Measurements from ENCODE around the gene TAPT1. TPM values are rescaled to one million over a fixed set of nuclear protein-coding genes. Genes with fewer than 3 reads are reported as not detected.

TAPT1 gene
- total RNA-seq, 1 donor from 2014 or later: 46.1 TPM

DNA sequence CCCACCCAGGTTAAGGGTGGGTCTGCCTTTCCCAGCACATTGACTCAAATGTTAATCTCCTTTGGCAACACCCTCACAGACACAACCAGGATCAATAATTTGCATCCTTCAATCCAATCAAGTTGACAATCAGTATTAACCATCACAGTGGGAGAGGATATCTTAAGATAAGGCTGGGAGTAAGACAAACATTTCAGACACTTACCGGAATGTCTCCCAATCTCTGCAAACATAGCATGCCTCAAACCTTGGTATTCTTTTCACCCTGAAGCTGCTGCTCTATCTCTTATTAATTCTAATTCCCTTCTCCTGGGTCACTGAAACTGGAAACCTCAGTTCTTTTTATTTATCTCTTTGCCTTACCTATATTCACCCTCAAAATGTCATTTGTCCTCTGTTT is 19.0 kb upstream of the TAPT1 start:
- DNase-seq: no peak

DNA sequence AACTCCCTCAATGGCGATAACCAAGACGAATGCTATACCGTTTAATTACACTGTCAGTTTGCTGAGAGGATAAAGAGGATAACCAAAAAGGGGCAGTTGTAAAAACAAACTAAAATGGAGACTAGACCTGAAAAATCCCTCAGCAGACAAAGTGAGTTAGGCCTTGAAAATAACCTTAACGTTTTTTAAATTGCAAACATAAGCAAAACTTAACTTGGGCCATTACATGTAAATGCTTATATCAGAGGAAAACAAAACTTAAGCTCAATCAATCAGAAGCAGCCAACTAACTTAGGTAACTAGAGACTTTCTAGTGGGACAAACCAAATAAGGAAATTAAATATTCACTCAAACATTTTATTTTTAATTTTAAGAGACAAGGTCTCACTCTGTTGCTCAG is 17.0 kb upstream of the TAPT1 start:
- DNase-seq: no peak

DNA sequence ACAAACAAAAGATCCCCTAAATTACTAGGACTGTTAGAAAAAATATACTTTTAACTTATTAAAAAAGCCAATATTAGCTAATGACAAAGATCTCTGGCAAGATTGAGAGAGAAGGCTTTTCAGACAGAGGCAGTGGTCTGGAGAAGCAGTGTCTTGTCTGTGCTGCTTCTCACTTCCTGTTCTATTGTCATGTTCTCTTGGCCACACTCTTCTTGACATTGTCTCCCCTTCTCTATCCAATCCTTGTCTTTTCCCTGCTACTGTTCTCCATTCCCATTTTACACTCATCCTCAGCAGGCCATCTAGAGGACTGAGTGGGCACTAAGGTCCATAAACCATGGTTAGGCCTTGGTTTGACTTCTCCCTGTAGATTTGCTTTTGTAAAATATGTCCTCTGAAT is 14.0 kb upstream of the TAPT1 start:
- no peak for DNase-seq

DNA sequence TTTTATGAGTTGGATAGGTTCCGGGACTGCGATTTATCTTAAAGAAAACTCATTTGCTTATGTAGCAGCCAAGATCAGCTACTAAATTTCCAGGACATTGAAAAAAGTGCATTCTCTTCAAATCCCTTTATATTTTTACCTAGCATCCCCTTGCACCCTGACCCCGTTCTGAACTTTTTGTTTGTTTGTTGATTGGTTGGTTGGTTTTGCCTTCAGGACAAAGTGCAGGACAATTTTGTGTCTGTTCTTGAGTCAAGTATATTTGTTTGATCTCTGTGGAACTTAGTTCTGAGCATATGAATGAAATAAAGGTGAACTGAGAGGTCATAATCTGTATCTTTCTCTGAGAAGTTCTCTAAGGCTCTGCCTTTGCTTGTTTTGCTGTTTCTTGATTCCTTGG is 12.8 kb upstream of the TAPT1 start:
- no peak for DNase-seq

DNA sequence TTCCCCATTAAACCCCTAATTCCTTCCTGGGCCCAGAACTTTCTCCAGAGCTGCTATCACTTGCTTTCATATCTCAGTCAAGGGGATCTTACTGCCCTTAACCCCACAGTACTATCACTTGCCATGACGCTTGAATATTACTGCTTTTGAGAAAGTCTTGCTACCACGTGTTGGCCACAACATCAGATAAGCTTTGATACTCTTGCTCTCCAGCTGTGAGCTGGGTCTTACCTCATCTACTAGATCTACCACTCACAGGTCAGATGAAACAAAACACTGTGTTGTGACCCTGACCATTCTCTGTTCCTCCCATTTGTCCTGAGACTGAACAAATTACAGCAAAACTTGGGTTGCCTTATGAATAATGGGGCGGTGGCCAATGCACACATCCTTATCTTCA is 12.1 kb upstream of the TAPT1 start:
- DNase-seq: no peak

DNA sequence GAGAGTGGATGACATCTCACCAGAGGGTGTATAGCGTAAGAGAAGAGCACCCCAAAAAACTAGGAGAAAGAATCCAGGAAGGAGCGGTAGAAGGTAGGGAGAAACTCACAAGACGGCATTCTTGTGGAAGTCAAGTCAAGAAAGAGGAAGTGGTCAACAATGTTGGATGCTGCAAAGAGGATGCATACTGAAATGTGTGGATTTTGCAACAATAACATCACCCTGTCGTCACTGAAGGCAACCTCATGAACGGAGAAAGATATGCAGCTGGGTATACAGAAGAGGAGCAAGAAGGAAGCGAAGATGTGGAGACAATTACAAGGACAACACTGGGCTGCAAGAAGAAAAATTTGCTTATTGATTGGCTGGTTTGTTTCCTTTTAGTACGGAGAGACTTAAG is 11.4 kb upstream of the TAPT1 start:
- no peak for DNase-seq

DNA sequence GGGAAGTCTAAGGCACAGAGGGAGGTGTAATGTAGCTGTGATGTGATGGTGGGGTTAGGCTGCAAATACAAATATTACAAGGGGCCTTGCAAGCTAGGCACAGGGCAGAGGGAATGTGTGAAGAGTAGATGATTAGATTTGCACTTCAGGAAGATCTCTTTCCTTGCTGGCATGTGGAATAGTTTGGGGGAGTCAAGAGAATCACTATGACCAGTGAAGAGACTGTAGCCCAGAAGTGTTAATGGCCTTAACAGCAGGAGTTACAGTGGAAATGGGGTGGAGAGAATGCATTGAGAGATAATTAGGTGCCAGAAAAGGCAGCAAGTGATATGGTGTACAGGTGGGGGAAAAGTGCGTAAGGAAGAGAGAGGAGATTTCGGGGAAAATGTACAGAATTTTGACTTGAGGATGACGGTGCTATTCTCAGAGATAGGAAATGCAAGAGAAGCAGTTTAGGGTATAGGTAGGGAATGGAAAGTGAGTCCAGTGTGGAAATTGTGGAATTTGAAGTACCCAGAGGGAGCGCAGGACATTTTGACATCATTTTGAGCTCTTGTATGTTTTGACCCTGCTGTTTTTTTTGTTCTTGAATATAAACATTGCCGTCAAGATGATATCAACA is 10.2 kb upstream of the TAPT1 start:
- no peak for DNase-seq

DNA sequence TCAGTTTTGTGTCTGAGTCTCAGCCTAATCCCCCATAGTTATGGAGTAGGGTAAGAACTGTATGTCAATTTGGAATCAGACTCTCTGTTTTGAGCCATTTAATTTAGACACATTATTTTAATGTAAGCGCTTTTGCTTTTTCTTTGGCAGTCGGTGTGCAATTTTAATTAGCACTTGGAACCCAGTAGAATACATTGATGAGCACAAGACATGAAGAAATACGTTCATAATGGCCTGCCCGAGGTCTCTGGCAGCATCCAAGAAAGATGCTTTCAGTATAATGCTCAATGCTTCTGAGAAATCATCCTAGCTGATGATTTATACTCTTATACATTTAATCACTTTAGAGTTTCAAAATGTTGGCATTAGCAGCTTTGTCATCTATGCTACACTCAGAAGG is 8.9 kb upstream of the TAPT1 start:
- DNase-seq: no peak

DNA sequence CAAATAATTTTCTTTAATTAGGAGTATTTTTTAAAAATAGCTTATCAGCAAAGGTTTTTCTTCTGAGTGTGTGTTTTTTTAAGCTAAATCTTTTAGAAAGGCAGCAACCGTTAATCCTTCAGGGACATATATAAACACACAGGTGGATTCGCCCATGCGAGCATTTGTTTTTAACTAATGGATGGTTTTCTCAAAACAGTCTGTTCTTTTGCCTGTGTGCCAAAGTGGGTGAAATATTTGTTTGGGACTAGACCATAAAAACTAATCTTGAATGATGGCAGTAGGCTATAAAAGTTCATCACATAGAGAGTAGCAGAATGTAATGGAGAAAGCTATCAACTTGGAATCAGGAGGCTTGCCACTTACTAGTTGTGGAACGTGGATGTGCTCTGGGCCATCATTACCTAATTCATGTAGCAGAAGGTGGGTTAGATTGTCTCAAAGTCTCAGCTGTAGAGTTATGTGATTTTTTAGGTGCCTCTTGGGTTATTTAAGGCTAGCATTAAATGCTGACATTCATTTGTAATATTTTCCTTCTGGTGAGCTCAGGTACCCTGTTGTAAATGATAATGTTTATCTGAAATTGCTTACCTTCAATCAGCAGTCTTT is 7.4 kb upstream of the TAPT1 start:
- no peak for DNase-seq

DNA sequence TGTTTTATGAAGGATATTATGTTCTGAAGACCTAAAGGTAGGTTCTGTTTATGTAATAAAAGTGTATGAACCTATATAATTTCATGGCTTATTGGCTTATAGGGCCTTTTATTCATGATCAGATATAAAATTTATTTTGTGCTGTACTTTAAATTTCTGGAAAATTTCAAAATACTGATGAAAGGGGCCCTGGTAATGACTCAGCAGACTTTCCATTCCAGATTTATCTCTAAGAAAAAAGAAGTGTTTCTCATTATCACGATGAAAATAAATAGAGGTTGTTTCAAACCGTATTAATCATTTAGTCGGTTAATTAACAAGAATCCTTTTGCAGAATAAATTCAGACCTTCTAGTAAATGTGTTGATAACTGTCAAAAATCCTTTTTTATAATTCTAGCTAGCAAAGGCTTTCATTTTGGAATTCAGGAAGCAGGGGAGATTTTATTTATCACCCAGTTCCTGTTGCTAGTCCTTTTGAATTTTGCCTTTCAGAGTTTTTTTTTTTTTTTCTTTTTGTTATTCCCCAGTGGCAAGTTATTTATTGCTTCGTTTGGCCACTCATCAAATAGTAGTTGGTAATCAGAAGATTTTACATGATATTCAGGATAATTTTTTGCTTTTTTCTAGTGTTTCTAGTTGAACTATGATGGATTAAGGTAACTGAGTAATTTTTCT is 5.4 kb upstream of the TAPT1 start:
- no peak for DNase-seq

DNA sequence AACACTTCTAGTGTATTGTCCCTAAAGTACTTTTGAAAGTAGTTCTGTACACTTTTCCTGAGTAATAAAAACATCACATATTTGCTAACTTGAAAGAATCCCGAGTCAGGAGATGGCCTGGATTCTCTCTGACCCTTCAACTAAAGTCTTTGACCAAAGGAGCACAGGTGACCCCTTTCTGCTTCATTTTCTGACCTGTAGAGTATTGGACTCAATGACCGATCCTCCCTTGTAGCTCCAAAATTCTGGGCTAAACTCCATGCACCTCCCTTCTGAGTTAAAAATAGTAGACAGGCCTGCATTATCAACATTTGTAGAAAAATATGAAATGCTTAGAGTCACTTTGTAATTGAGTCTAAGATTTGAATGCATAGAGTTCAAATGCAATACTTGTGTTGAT is 4.0 kb upstream of the TAPT1 start:
- no peak for DNase-seq

DNA sequence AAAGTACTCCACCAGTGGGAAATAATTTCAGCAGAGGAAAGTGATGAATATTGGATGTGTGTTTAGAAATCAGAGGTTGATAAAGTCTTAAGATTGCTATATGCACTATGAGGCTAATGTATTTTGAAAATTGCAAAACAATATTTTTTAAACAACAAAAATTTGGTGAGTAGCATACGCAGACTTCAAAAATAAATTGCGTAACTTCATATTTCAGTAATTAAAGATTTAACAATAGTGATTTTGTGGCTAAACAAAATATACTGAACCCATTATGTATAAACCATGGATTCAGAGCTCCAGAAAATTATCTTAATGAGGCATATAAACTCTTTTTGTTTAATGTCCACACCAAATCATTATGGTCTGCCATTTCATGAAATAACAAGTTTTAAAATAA is 3.3 kb upstream of the TAPT1 start:
- no peak for DNase-seq

DNA sequence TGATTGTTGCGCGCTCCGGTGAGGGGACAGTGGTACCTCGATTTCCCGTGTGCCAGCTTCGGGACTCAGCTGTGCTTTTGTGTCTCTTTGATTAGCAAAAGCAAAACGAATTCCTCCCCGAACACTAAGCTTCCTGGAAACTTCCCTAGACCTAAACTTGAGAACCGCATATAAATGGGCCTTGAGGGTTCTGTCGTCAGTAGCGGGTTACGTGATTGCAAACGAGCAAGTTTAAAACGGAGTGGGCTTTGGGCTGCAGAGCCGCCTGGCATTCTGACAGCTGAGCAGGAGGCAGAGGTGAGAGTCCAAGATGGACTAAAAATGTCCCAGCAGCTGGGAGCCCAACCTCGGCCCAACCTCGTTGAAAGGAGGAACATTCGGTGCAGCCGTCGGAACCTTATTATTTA is 1.2 kb upstream of the TAPT1 start:
- DNase-seq: peak; percentile 72

DNA sequence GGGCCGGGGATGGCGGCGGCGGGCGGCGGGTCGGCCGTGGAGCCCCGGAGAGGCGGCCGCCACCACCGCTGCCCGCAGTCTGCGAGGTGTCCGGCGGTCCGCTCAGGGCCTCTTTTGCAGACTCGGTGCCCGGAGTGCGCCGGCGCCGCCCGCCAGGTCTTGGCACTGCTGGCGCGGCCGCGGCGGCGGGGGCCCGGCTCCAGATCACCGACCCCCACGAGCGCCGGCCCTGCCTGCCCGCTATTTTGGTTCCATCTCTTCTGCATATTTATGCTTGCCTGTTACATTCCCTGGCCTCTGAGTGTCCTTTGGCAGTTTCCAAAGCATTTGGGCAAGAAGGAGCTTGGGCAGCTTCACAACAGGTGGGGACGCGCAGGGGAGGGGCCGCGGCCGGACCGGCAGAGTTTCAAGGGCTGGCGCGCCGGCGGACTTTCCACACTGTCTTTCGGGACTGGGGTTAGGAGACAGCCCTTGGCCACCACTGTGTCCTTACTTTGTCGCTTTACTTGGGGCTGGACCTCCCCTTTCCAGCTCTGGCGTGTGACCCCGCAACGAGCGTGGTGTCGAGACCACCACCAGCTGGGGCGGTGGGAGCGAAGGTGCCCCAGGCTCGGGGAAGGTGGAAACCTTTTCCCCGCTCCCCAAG is 668 bp upstream of the TAPT1 start:
- peak; percentile 81 for DNase-seq

DNA sequence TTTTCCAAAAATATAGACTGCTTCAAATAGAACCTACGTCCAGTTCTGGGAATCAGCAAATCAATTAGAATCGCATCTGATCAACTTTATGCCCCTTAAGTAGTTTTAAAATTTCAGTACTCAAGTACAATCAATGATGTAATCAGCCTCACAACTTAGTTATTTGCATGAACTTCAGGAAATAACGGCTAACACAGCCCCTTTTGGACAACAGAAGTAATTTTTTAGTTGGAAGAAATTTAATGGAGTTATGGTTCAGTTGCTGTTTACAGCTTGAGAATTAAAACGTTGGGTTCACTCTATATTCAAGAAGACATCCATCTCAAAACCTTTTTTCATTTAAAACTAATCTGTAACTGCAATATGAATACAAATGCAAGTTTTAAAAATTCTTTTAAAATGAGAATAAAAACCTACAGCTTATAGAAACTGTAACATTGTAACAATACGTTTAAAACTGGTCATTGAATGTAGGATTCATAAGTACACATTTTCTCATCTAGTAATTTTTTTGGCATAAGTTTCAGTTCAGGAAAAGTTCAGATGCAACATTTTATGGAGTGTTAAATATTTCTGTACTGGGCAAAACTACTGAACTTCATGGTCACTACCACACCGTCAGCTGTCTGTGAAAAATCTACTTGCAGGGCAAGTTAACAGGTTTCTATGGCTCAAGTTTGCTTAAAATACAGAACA is 956 bp downstream of the TAPT1 start:
- DNase-seq: peak; percentile 54

DNA sequence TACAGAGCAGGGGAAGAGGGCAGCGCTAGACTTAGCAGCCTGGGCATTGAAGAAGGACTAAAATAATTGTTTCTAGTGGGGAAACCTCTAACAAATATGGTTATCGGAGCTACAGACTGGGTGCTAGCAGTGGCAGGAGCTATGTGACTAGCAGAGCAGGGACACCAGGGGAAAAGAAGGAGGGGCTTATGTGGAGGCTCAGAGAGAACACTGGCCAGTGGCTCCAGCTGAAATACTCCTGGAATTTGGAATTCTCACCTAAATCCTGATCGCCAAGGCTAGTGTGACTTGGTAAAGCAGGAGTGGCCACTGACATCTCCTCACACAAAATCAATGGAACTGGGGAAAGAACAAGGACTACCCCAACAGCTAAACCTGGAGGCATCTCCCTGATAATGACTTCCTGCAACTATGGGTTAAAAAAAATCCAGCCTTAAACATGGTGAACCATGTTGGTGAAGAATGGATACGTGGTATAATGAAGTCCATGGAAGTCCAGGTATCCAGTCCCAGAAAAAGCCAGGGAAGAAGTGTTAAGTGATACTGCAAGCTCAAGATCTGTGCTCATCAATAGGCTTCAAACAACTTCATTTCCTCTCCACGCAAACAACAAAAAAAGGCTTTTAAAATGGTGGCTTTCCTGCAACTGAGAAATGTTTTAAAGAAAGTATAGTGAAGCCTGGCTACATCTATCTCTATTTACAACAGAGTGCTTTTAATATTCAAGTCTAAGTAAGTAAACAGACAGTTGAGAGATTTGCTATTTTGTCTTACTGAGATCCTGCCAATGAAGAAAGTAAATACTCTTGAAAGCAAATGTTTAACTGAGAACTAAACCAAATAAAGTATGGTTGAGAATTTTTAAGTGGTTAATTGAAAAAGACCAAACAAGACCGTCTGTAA is 1.8 kb downstream of the TAPT1 start:
- DNase-seq: peak; percentile 9

DNA sequence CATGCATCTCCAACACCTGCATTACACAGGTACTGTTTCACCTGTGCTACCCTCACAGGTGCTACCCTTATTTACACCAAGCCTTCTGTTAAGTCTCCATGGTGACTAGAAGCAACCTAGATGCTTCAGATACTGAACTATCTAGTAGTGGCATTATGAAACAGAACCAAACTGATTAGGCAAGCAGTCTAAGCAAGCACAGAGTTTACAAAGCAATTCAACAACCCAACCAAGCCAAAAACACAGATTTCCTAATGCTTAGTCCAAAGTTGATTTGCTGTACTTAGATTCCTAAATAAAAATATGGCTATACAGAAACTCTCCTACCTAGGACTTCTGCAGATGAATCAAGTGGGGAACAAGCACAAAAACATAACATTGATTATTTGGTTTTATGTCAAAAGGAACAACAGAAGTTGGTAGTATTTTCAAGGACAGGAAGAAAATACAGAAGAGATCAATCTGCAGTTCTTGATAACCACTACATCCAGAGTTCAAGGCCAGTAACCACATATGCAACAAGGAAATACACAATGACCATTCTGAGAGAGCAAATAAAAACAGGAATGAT is 3.2 kb downstream of the TAPT1 start:
- DNase-seq: no peak

DNA sequence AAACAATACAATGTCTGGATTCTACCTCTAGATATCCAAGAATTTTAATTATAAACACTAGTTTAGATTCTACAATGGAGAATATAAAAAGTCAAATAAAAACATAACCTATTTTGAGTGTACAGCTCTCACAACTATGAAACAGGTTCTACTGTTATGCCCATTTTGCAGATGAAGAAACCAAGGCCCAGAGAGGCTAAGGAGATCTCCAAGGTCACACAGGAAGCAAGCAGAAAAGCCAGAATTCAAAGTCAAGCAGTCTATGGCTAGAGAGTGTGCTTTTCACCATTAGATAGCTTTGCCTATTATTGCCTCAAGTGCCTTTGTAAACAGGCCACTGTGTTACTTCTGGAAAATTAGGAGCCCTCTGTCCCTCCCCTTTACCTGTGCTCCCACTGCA is 7.3 kb downstream of the TAPT1 start:
- DNase-seq: no peak

DNA sequence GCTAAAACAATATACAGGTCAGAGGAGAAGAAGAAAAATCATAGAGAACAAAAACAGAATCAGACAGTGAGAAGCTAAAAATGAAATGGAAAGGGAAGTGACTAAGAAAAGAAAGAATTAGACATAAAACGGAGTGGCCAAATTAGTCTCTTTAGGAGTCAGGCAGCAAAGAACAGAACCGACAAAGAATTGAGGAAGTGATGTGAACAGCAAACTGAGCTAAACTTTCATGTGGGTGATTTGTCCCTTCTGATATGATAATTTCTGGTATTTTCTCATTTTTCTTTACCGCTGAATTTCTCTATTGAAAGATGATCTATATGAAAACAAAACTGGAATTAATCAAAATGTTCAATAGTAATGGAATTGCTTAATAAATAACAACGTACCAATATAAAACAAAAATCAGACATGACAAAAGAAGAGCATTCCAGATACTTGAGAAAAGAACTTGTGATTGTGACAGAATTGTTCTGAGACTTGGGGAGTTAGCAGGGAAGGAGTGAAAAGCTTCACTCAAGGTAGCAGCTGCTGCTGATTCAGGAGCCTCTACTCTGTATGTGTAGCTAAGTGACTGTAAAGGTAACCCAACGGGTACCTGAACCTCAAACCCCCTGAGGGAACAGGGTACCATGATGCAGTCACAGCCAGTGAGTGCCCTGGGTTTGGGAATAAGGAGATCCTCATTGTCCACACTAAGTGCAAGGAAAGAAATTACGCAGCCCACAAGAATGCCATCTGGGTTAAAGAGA is 8.8 kb downstream of the TAPT1 start:
- no peak for DNase-seq

DNA sequence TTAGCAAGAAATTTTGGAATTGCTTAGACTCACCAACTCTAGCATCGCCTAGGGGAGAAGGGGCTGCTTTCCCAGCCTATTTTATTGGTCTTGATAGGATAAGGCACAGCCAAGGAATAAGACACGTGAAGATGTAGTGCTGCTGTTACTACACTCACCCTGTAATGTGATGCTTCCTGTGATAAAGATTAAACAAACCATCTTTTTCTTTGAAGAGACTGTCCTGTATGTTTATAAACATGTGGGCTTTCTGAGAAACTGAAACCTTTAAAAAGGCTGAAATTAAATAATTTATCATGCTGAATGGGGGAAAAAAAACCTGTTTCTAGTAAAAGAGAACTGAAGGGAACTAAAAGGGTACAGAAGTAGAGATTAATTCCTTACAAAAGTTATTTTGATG is 13.2 kb downstream of the TAPT1 start:
- no peak for DNase-seq

Measured in tongue (tissue), 2 donors.